GM19438 (cell line): ENCODE data around the gene EGLN2.
"Not testable (repeated sequence)": the region's sequence is repeated elsewhere in the genome, so short reads cannot be mapped to it uniquely, and the experiment has no call there.

Source experiments
- ATAC-seq: cut with Tn5 transposase; IDR thresholded peaks from one replicate; pipeline ENCODE4 v1.9.1; 2021; ENCODE audit warnings: low read depth; ENCODE audit not compliant: unreplicated experiment

Gene EGLN2

DNA sequence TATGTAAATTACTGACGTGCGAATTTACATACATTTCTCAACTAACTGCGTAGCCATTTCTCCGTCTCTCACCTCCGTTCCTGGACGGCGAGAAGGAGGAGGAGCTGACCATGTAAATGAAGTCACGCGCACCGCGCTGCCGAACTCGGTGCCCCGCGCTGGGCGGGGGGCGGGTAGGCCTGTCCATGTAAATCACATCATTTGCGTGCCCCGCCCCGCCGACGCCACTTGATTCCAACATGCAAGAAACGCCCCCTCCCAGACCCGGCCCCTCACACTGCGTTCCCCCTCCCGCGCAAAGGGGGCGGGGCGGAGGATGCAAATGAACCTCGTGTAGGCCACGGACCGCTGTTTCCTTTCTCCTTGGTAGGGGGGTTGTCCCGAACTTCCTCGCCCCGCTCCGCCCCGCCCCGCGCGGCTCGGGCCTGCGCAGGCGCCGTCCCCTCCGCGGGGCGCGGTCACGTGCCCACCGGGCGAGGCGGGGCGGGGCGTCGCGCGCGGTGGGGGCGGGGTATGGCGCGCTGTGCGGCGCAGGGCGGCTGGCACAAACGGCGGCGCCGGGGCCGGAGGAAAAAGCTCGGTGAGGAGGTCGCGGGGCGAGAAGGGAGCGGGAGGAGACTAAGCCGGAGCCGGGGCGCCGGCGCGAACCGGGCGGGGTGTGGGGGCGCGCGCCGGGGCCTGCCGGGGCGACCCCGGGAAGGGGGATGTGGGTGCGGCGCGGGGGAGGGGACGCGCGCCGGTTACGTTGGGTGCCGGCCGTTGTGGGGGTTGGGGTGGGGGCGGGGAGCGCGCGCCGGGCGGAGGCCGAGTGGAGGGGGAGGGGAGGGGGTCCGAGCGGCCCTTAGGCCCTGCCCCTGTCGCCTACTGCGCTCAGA is at the start of gene EGLN2:
TSS of gene EGLN2 (plus strand) at position 509 of the 875 bp plus-strand sequence. CDS start 1,382 bp downstream, outside the sequence.
- peak; percentile 68 for ATAC-seq

- peak; percentile 73 for ATAC-seq
Observed at GRCh38 chr19:40750058-40750873, 48.7 kb upstream of the EGLN2 start, which contains the start of gene ACTMAP. Gene ACTMAP, minus strand, starts transcription at chr19:40750477. Its CDS starts 674 bp downstream, at chr19:40749803.

GRCh38 chr19:40750874-40751537 is 48.0 kb upstream of the EGLN2 start, which contains the start of gene SNRPA:
Gene SNRPA, plus strand, starts transcription at chr19:40751203. Its CDS starts 206 bp downstream, at chr19:40751409.
- peak; percentile 54 for ATAC-seq

GRCh38 chr19:40752257-40752781 is 46.7 kb upstream of the EGLN2 start:
- ATAC-seq = no peak

GRCh38 chr19:40754611-40755247 is 44.3 kb upstream of the EGLN2 start:
- ATAC-seq = no peak

DNA sequence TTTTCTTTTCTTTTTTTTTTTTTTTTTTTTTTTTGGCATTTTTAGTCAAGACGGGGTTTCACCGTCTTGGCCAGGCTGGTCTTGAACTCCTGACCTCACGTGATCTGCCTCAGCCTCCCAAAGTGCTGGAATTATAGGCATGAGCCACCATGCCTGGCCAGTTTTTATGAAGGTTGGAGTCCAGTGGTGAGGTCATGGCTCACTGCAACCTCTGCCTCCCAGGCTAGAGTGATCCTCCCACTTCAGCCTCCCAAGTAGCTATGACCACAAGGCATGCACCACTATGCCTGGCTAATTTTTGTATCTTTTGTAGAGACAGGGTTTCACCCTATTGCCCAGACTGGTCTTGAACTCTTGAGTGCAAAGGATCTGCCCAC is 43.8 kb upstream of the EGLN2 start:
- no peak for ATAC-seq

- no peak for ATAC-seq
Observed at GRCh38 chr19:40755791-40756190, 43.2 kb upstream of the EGLN2 start.

DNA sequence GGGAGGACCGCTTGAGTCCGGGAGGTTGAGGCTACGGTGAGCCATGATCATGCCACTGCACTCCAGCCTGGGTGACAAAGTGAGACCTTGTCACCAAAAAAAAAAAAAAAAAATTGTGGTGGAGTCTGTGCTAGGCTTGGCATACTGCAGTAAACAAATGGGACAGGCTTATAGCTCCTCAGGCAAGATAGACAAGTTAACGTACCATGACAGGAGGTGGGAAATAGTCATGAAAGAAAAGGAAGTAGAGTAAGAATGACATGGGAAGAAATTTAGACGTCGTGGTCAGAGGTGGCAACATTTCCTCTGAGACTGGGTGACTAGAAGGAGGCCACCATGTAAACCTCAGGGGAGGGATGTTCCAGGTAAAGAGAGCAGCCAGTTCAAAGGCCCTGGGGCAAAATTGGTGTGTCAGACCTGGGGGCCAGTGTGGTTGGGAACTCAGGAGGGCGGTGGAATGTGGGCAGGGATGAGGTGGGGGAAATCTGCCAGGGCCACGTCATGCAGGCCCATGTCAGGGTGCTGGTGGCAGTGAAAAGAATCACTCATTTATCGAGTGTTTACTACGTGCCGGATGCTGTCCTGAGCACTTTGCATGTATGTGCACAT is 42.4 kb upstream of the EGLN2 start:
- no peak for ATAC-seq

- no peak for ATAC-seq
Observed at GRCh38 chr19:40758491-40758890, 40.5 kb upstream of the EGLN2 start.

GRCh38 chr19:40759352-40759751 is 39.6 kb upstream of the EGLN2 start:
- no peak for ATAC-seq

DNA sequence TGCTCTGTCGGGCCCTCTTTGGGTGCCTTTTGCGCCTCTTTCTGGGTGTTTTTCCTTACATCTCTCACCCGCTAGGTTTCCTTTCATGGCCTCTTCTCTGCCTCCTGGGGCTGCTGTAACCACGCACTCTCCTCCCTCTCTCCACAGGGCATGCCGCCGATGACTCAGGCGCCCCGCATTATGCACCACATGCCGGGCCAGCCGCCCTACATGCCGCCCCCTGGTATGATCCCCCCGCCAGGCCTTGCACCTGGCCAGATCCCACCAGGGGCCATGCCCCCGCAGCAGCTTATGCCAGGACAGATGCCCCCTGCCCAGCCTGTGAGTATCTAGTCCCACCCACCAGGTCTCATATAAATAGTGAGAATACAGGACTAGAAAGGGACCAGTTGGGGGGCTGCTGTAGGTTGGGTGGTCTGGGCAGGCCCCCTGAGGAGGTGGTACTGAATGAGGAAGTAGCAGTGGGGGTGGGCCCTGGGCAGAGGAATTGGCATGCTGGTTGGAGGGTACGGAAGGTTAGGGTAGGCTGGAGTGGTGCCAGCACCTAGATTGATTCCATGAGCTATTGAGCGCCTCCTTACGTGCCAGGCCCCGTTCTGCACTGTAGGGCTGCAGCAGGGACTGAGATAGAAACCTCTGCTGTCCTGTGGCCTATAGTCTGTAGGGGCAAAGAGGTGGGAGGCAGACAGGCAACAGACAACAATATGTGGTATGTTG is 36.1 kb upstream of the EGLN2 start:
- no peak for ATAC-seq

- no peak for ATAC-seq
Observed at GRCh38 chr19:40763526-40763925, 35.5 kb upstream of the EGLN2 start.

DNA sequence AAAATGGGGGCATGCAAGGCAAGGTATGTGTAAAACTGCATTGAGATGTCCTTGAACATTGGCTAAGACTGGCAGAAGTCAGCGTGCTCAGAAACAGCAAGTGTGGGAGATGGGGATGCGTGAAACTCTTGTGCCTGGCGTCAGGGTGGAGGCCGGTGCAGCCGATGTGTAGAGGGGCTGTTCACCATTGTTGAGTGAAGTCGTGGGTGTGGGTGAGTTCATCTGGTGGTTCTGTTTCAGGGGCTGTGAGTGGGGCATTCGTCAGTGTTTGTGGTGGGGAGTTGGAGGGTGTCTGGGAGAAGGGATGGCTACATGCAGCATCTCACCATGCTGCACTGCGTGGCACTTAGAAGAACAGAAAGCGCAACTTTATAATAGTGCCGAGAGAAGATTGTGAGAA is 35.0 kb upstream of the EGLN2 start:
- no peak for ATAC-seq

DNA sequence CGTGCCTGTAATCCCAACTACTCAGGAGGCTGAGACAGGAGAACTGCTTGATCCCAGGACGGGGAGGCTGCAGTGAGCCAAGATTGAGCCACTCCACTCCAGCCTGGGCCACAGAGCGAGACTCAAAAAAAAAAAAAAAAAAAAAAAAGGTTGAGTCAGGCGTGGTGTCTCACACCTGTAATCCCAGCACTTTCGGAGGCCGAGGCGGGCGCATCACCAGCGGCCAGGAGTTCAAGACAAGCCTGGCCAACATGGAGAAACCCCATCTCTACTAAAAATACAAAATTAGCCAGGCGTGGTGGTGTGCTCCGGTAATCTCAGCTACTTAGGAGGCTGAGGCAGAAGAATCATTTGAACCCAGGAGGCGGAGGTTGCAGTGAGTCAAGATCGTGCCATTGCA is 32.6 kb upstream of the EGLN2 start:
- not testable (repeated sequence) for ATAC-seq

DNA sequence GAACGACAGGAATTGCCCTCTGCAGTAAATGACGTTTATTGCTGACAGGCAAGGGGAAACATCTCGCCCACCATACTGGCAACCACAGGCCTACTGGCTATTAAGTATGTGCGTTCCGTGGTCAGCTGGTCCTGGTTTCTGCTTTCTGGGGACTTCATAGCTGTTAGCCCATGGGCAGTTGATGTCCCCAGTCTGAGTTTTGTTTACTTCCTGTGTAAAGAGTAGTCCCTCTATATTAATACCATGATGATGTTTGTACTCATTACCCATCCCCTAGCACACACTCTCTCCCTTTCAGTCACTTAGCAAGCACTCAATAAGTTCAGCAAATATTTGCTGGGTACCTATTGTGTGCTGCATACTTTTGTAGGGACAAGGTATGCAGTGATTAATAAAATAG is 30.1 kb upstream of the EGLN2 start:
- ATAC-seq = no peak

GRCh38 chr19:40771101-40771862 is 27.7 kb upstream of the EGLN2 start:
- ATAC-seq = not testable (repeated sequence)

DNA sequence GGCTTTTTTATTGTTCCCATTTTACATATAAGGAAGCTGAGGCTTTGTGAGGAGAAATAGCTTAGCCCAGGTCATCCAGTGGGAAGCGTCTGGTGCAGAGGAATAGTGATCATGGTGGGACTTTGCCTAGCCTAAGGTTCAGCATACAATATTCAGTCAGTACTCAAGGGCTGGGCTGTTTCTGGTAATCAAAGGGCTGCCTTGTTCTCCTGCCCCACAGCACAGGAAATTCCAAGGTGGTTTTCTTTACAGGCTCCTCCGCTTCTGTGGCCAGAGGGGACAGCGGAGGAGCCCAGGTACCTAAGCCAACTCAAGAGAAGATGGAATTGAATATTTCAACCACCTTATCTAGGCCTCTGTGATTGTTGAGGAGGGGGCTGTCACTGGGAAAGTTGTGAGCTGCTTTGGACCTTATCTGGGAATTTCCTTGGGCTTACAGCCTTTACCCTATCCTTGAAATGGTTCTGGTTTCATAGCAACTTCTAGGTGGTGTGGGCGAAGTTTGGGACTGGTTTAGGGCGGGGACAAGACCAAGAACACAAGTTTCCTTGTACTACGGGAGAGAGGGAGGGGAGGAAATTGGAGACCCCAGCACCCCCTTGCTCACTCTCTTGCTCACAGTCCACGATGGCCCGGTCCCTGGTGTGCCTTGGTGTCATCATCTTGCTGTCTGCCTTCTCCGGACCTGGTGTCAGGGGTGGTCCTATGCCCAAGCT is 23.9 kb upstream of the EGLN2 start, which contains the start of gene MIA:
TSS of gene MIA (plus strand) at position 606 of the 716 bp plus-strand sequence. CDS start at position 628, 22 bp downstream.
- ATAC-seq = no peak

DNA sequence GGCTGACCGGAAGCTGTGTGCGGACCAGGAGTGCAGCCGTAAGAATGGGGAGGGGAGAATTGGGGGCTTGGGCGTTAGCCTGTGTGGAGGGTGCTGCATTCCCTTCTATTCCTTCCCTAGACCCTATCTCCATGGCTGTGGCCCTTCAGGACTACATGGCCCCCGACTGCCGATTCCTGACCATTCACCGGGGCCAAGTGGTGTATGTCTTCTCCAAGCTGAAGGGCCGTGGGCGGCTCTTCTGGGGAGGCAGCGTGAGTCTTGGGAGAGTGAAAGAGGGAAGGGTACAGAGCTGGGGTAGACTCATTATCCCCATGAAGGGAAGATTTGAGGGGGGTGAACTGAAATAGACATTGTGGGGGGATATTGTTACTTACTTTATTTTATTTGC is 23.4 kb upstream of the EGLN2 start:
- no peak for ATAC-seq
